Activated T-cell treated with anti-CD3 and anti-CD28 coated beads for 48 hours (primary cell): ENCODE results near the gene CD300E.

Source experiments
- DNase-seq: peaks from one replicate; pipeline ENCODE4 v3.0.0-alpha.2; 2020; ENCODE audit warnings: low read depth

Gene CD300E

GRCh38 chr17:74566132-74566753 lies 57.3 kb downstream of the CD300E start:
- DNase-seq = peak; percentile 24

GRCh38 chr17:74565126-74565525 lies 58.4 kb downstream of the CD300E start:
- no peak for DNase-seq

- no peak for DNase-seq
Measured at GRCh38 chr17:74563358-74563757, 60.2 kb downstream of the CD300E start.

GRCh38 chr17:74561586-74561985 lies 62.0 kb downstream of the CD300E start:
- DNase-seq = no peak
